GM12872 (cell line): ENCODE data around the gene HDHD5.
A peak's percentile ranks its signal among the peaks of the same experiment; 100 is the strongest.

ENCODE experiments used
- CTCF ChIP-seq: IDR thresholded peaks from 3 replicates; pipeline ENCODE4 v1.5.1; 2011; ENCODE audit warnings: low read depth, mild to moderate bottlenecking, low read length, moderate library complexity; ENCODE audit not compliant: insufficient read depth

Gene HDHD5

DNA sequence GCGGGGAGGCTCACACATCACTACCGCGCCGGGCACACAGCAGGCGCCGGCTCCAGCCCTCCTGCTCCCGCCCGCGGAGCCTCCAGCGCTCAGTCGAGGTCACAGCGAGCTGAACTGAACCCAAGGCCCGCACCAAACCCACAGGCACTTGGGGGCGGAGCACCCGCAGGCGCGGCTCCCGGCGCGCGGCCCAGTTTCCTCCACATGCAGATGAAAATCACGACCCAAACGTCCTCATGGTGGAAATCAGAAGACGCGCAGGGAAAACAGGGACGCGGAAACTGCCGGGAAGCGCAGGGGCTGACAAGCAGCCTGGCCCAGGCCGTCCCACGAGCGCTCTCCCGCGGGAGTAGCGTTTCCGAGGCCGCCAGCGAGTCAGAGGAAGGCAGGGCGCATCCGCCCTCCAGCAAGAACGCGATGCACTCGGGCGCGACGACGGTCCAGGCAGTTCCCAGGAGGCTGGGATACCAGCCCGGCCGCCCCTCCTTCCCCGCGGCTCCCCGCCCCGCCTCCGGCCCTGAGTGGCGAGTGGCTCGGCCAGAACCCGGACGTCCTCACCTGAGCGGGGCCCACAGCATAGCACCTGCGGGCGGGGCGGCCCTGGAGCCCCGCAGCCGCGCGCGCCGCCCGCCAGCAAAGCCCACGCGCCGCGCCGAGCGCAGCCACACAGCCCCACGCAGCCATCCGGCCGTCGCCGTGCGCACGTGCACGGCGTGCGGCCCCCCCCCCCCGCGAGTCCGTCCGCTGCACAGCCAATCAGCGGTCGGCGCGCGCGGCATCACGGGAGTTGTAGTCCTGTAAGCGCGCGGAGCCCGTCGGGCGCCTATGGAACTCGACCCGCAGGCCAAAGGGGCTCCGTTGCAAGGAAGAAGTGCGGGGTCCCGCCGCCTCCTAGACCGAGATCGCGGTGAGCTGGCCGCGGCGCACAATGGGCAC, at the start of gene HDHD5:
Gene HDHD5, minus strand, starts transcription at position 710 of the 936 bp plus-strand sequence. Its CDS starts 26 bp downstream, at position 684.
- no peak for TF ChIP-seq CTCF

DNA sequence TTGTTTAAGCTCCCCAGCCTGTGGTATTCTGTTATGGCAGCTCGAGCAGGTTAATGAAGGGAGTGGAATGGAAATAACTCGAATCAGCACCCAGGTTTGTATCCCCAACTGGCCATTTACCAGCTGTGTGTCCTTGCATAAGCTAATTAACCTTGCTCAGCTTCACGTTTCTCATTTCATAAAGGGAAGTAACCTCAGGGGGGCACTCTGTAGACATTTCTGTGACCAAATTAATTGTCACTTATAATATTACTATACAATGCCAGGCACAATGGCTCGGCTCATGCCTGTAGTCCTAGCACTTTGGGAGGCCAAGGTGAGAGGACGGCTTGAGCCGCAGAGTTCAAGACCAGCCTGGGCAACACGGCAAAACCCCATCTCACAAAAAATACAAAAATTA, 46.4 kb upstream of the HDHD5 start:
- peak; percentile 31; the same call in 2 of the 3 replicates for TF ChIP-seq CTCF

GRCh38 chr22:17201285-17201945, 42.3 kb upstream of the HDHD5 start:
- TF ChIP-seq CTCF = no peak

- TF ChIP-seq CTCF = no peak
These were observed 40.1 kb upstream of the HDHD5 start for GRCh38 chr22:17199003-17199731.

- no peak for TF ChIP-seq CTCF
These were observed 39.3 kb upstream of the HDHD5 start for GRCh38 chr22:17198170-17199002.

- no peak for TF ChIP-seq CTCF
These were observed 35.1 kb upstream of the HDHD5 start for GRCh38 chr22:17194213-17194612.

- no peak for TF ChIP-seq CTCF
These were observed 33.1 kb upstream of the HDHD5 start for GRCh38 chr22:17192186-17192585.
